Esophagus muscularis mucosa (tissue), 4 donors: Measurements from ENCODE around the gene CNNM4.

Source experiments
- EP300 ChIP-seq: sonication (generic); formaldehyde crosslinking; IDR thresholded peaks from one replicate; pipeline ENCODE4 v1.6.1; 2017; ENCODE audit warnings: antibody characterized with exemption
- POLR2A ChIP-seq: fragments of 450-650 bp; IDR thresholded peaks from one replicate; pipeline ENCODE4 v1.6.1; 2017; ENCODE audit warnings: antibody characterized with exemption, moderate library complexity, mild to moderate bottlenecking, low read depth
- POLR2AphosphoS5 ChIP-seq, 2 donors: sonication (generic); formaldehyde crosslinking; IDR thresholded peaks; one replicate each; pipeline ENCODE4 v1.6.1; 2017; ENCODE audit warnings: antibody characterized with exemption in 2 of 2
- TF ChIP-seq, protein P1 (sequence below), 3 experiments: fragments of 200-600 bp in 2 of 3; fragments of 450-650 bp in 1 of 3; sonication (generic) in 2 of 3; IDR thresholded peaks; one replicate each; pipeline ENCODE4 v1.5.1; 2017 to 2019; ENCODE audit warnings: antibody characterized with exemption in 3 of 3, mild to moderate bottlenecking in 2 of 3, moderate library complexity in 1 of 3

DNA sequence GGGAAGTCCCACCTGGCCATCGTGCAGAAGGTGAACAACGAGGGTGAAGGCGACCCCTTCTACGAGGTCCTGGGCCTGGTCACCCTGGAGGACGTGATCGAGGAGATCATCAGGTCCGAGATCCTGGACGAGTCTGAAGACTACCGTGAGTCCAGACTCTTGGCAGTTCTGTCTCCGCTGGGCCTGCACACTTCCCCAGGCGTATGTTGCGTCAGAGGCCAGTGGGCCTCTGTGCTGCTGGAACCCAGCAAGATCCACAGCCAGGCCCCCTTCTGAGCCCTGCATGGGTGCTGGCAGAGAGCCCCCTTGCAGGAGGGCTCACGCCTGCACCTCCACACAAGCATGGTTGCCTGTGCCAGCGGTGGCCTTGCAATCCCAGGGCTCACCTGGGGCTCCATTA is 64.4 kb downstream of the CNNM4 start:
- TF ChIP-seq POLR2A (no peak), POLR2AphosphoS5 (IDR thresholded peaks at IDR 0.05) (no peak), EP300 (no peak)
- TF ChIP-seq, protein P1, sequence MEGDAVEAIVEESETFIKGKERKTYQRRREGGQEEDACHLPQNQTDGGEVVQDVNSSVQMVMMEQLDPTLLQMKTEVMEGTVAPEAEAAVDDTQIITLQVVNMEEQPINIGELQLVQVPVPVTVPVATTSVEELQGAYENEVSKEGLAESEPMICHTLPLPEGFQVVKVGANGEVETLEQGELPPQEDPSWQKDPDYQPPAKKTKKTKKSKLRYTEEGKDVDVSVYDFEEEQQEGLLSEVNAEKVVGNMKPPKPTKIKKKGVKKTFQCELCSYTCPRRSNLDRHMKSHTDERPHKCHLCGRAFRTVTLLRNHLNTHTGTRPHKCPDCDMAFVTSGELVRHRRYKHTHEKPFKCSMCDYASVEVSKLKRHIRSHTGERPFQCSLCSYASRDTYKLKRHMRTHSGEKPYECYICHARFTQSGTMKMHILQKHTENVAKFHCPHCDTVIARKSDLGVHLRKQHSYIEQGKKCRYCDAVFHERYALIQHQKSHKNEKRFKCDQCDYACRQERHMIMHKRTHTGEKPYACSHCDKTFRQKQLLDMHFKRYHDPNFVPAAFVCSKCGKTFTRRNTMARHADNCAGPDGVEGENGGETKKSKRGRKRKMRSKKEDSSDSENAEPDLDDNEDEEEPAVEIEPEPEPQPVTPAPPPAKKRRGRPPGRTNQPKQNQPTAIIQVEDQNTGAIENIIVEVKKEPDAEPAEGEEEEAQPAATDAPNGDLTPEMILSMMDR (IDR thresholded peaks at IDR 0.05): no peak
